ENCODE data around the gene C1GALT1. TPM values are rescaled to one million over a fixed set of nuclear protein-coding genes. Genes with fewer than 3 reads are reported as not detected.

Gene C1GALT1
- total RNA-seq, 1 experiment from 2014 or later = 54.5 TPM

DNA sequence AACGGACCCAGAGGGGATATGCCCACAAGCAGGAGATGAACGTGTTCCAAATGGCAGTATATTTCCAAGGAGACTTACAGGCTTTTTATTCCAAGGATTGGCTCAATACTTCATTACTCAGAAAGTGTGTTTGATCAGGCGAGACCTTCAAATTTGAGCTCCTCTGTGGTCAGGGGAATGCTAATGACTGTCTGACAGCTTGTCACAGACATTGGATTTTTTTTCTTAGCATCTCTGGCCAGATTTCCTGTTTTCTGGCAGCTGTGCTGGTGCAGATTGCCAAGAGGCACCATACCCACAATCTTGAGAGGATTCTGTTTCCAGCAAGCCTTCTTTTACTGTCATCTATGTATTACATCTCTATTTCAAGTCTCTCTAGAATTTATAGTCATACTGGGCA lies 93.8 kb downstream of the C1GALT1 start:
- TF ChIP-seq POLR2AphosphoS5 (IDR thresholded peaks at IDR 0.05; ENCODE audit: low read depth, low read length) (no peak), SIN3A (IDR thresholded peaks at IDR 0.05; ENCODE audit: borderline replicate concordance, insufficient read depth, low read depth, low read length) (no peak), TCF7L2 (IDR thresholded peaks at IDR 0.05; ENCODE audit: low read depth, low read length) (no peak), CTCF (IDR thresholded peaks at IDR 0.05) (no peak), REST (IDR thresholded peaks at IDR 0.05; ENCODE audit: insufficient read depth in 1 of 2, low read depth in 2 of 2, low read length in 1 of 2) (no peak)
- POLR2A ChIA-PET = no interaction called here
- no peak overlapping the region for H3K4me3 ChIP-seq (ENCODE audit: low read depth in 2 of 2, low read length in 2 of 2)
- in situ Hi-C loops (cut with HindIII; ENCODE audit: low pct_unique_long_range_greater_than_20kb, low sequenced_read_pairs) (no loop called here), intact Hi-C loops (cut with micrococcal nuclease; ENCODE audit: unreplicated experiment) (no loop called here)
- DNase-seq (ENCODE audit: low read depth, low spot score) = no peak
- H3K27ac ChIP-seq (ENCODE audit: low read length) = no peak overlapping the region
- no peak for ATAC-seq
- no peaks in the 10 kb centered on the region for H3K36me3 ChIP-seq (ENCODE audit: control insufficient read depth, insufficient read depth, low read length)
- H3K9me3 ChIP-seq (ENCODE audit: control insufficient read depth, insufficient read depth, low read depth, low read length) = no peaks in the 10 kb centered on the region
- CTCF ChIA-PET = no interaction called here
- no peaks in the 10 kb centered on the region for H3K4me1 ChIP-seq (ENCODE audit: control insufficient read depth, insufficient read depth, low read length)
- H3K27me3 ChIP-seq (ENCODE audit: control insufficient read depth, insufficient read depth, low read length) = peaks cover 4% of the 10 kb centered on the region; the same call in 1 of the 2 replicates
- no TSS peak for BruUV-seq (replicated peaks)

DNA sequence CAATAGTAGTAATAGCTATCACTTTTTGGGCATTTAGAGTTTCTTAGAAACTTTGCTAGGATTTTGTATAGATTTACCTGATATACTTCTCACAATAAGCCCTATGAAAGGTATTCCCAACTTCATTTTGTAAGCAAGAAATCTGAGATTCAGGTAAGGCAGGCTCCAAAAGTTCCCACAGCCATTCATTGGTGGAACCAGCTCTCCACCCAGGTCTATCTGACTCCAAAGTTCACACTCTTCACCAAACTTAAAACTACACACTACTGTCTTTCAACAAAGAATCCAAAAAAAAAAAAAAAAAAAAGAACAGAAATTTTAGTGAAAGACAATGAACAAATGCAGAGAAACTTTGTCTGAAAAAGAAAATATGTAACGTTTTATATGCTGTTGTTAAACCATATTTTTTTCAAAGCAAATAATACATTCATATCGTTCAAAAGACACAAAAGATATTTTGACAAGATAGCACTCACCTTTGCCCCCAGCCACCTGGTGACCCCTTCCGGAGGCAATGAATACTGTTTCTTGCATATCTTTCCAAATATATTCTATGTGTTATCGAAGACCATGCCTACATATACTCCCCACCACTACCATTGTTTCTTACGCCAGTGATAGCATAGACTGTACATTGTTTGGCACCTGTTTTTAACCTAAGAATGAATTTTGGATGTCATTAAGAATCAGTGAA lies 108.2 kb downstream of the C1GALT1 start:
- DNase-seq (ENCODE audit: low read depth, low spot score) = no peak
- no peak for ATAC-seq
- H3K27ac ChIP-seq (ENCODE audit: low read length) = no peak overlapping the region
- peaks cover 2% of the 10 kb centered on the region; the same call in 1 of the 2 replicates for H3K27me3 ChIP-seq (ENCODE audit: control insufficient read depth, insufficient read depth, low read length)
- intact Hi-C loops (cut with micrococcal nuclease; ENCODE audit: unreplicated experiment) = no loop called here
- in situ Hi-C loops (cut with HindIII; ENCODE audit: low pct_unique_long_range_greater_than_20kb, low sequenced_read_pairs) = no loop called here
- no peaks in the 10 kb centered on the region for H3K4me1 ChIP-seq (ENCODE audit: control insufficient read depth, insufficient read depth, low read length)
- H3K36me3 ChIP-seq (ENCODE audit: control insufficient read depth, insufficient read depth, low read length) = no peaks in the 10 kb centered on the region
- BruUV-seq (replicated peaks) = no TSS peak
- no peaks in the 10 kb centered on the region for H3K9me3 ChIP-seq (ENCODE audit: control insufficient read depth, insufficient read depth, low read depth, low read length)
- ChIA-PET POLR2A (no interaction called here), CTCF (no interaction called here)
- H3K4me3 ChIP-seq (ENCODE audit: low read depth in 2 of 2, low read length in 2 of 2) = no peak overlapping the region
- TF ChIP-seq REST (IDR thresholded peaks at IDR 0.05; ENCODE audit: insufficient read depth in 1 of 2, low read depth in 2 of 2, low read length in 1 of 2) = no peak
- TF ChIP-seq TCF7L2 (IDR thresholded peaks at IDR 0.05; ENCODE audit: low read depth, low read length) = no peak
- TF ChIP-seq POLR2AphosphoS5 (IDR thresholded peaks at IDR 0.05; ENCODE audit: low read depth, low read length) = no peak
- TF ChIP-seq CTCF (IDR thresholded peaks at IDR 0.05) = no peak
- TF ChIP-seq SIN3A (IDR thresholded peaks at IDR 0.05; ENCODE audit: borderline replicate concordance, insufficient read depth, low read depth, low read length) = no peak
